ENCODE data around the gene INKA1. TPM values are rescaled to one million over a fixed set of nuclear protein-coding genes. Genes with fewer than 3 reads are reported as not detected.

Gene INKA1
- polyA plus RNA-seq, 1 donor (not counting 4 experiments of a cell fraction or from before 2014, with no cell fraction given): 10.1 TPM

GRCh38 chr3:49826016-49826415, 23.0 kb downstream of the INKA1 start:
- no peak for TF ChIP-seq EZH2 (IDR thresholded peaks at IDR 0.05; ENCODE audit: low read length)
- no peak for TF ChIP-seq CTCF (optimal IDR thresholded peaks at IDR 0.05 in 1 of 3, IDR thresholded peaks at IDR 0.05 in 1 of 3, conservative IDR thresholded peaks at IDR 0.05 in 1 of 3; ENCODE audit: extremely low read depth in 1 of 3, insufficient read depth in 2 of 3, low read length in 3 of 3)
- Histone ChIP-seq H3K4me1 (ENCODE audit: control insufficient read depth, extremely low read depth, insufficient read depth, low read length) (no peaks in the 10 kb centered on the region), H3K4me3 (ENCODE audit: control insufficient read depth in 2 of 3, extremely low read depth in 1 of 3, insufficient read depth in 2 of 3, low read depth in 1 of 3, low read length in 3 of 3) (no peak overlapping the region), H3K9me1 (ENCODE audit: control insufficient read depth, extremely low read depth, insufficient read depth, low read length) (no peaks in the 10 kb centered on the region), H3K4me2 (ENCODE audit: control insufficient read depth, extremely low read depth, insufficient read depth, low read depth, low read length) (no peak overlapping the region), H3K36me3 (ENCODE audit: control insufficient read depth in 2 of 2, extremely low read depth in 1 of 2, insufficient read depth in 2 of 2, low read length in 2 of 2) (peaks cover 0 to 9% of the 10 kb centered on the region in 2 experiments), H3K9me3 (ENCODE audit: control insufficient read depth, low read depth, low read length) (no peaks in the 10 kb centered on the region), H2AFZ (ENCODE audit: control insufficient read depth, low read length) (no peak overlapping the region), H3K79me2 (ENCODE audit: control insufficient read depth, insufficient read depth, low read length) (no peaks in the 10 kb centered on the region), H3K27me3 (ENCODE audit: control insufficient read depth, extremely low read depth, insufficient read depth, low read length) (no peaks in the 10 kb centered on the region), H3K9ac (ENCODE audit: control insufficient read depth, extremely low read depth, insufficient read depth, low read length) (no peak overlapping the region), H4K20me1 (ENCODE audit: control insufficient read depth, extremely low read depth, insufficient read depth, low read length) (no peaks in the 10 kb centered on the region), H3K27ac (ENCODE audit: control insufficient read depth, insufficient read depth, low read length) (no peak overlapping the region)
- dilution Hi-C loops (cut with MboI; ENCODE audit: extremely low pct_ligation_motif_present, low sequenced_read_pairs): no loop called here
- DNase-seq (ENCODE audit: low read depth, low spot score): no peak
- no peak for FAIRE-seq

DNA sequence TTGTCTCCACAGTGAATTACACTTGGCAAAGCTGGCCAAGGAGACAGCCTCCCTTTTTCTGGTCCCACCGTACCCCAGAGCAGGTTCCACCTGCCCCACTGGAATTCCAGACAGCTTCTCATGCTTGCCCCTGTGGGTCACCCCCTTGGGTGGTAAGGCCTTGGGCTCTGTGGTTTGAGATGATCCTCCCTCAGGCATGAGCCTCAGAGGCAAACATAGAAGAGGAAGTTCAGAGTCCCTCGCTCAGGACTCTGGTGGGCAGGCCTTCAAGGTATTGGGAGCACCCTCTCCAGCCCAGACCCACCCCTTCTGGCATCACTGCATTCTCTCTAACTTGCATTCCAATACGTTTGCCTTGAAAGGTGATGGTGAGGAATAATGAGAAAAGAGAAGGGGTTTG, 28.3 kb downstream of the INKA1 start:
- H3K36me3 ChIP-seq (ENCODE audit: control insufficient read depth in 2 of 2, extremely low read depth in 1 of 2, insufficient read depth in 2 of 2, low read length in 2 of 2): peaks cover 5 to 17% of the 10 kb centered on the region in 2 experiments
- no peak overlapping the region for H2AFZ ChIP-seq (ENCODE audit: control insufficient read depth, low read length)
- H3K27ac ChIP-seq (ENCODE audit: control insufficient read depth, insufficient read depth, low read length): no peak overlapping the region
- no peaks in the 10 kb centered on the region for H3K79me2 ChIP-seq (ENCODE audit: control insufficient read depth, insufficient read depth, low read length)
- H3K9me1 ChIP-seq (ENCODE audit: control insufficient read depth, extremely low read depth, insufficient read depth, low read length): no peaks in the 10 kb centered on the region
- H3K4me3 ChIP-seq (ENCODE audit: control insufficient read depth in 2 of 3, extremely low read depth in 1 of 3, insufficient read depth in 2 of 3, low read depth in 1 of 3, low read length in 3 of 3): no peak overlapping the region
- DNase-seq (ENCODE audit: low read depth, low spot score) (no peak), FAIRE-seq (no peak)
- TF ChIP-seq EZH2 (IDR thresholded peaks at IDR 0.05; ENCODE audit: low read length): no peak
- H3K4me1 ChIP-seq (ENCODE audit: control insufficient read depth, extremely low read depth, insufficient read depth, low read length): no peaks in the 10 kb centered on the region
- H3K27me3 ChIP-seq (ENCODE audit: control insufficient read depth, extremely low read depth, insufficient read depth, low read length): no peaks in the 10 kb centered on the region
- H3K9me3 ChIP-seq (ENCODE audit: control insufficient read depth, low read depth, low read length): no peaks in the 10 kb centered on the region
- dilution Hi-C loops (cut with MboI; ENCODE audit: extremely low pct_ligation_motif_present, low sequenced_read_pairs): no loop called here
- H4K20me1 ChIP-seq (ENCODE audit: control insufficient read depth, extremely low read depth, insufficient read depth, low read length): no peaks in the 10 kb centered on the region
- no peak overlapping the region for H3K9ac ChIP-seq (ENCODE audit: control insufficient read depth, extremely low read depth, insufficient read depth, low read length)
- H3K4me2 ChIP-seq (ENCODE audit: control insufficient read depth, extremely low read depth, insufficient read depth, low read depth, low read length): no peak overlapping the region

DNA sequence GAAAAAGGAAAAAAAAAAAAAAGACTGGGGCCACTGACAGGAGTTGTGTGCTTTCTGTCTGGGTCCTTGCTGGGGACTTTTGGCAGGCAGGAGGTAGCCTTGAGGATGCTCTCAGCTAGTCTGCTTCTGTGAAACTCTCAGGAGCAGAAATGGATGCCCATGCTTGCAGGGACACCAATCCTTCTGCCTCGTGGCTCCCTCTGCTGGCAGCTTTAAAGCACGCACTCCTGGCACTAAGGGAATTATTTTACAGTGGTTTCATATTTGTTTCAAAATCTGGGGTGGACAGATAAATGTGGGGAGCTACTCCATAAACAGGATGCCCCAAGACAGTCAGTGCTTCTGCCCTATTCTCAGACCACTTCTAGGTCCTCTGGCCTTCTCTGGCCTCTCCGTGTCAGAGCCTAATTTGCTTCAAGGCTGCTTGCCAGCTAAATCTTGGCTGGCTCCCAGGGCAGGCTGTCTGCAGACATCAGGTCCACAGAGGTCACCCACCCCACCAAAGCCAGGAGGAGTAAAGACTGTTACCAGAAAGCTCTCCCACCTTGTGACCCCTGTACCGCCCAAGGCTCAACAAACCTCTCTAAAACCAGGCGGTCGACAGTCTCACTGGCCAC, 36.2 kb downstream of the INKA1 start:
- H3K27ac ChIP-seq (ENCODE audit: control insufficient read depth, insufficient read depth, low read length): no peak overlapping the region
- H3K9me3 ChIP-seq (ENCODE audit: control insufficient read depth, low read depth, low read length): no peaks in the 10 kb centered on the region
- TF ChIP-seq CTCF (optimal IDR thresholded peaks at IDR 0.05 in 1 of 3, IDR thresholded peaks at IDR 0.05 in 1 of 3, conservative IDR thresholded peaks at IDR 0.05 in 1 of 3; ENCODE audit: extremely low read depth in 1 of 3, insufficient read depth in 2 of 3, low read length in 3 of 3) (peak; percentile 76 to 96 (median 95)), EZH2 (IDR thresholded peaks at IDR 0.05; ENCODE audit: low read length) (no peak)
- no peaks in the 10 kb centered on the region for H3K4me1 ChIP-seq (ENCODE audit: control insufficient read depth, extremely low read depth, insufficient read depth, low read length)
- peak; percentile 15 for DNase-seq (ENCODE audit: low read depth, low spot score)
- no peak overlapping the region for H2AFZ ChIP-seq (ENCODE audit: control insufficient read depth, low read length)
- no peaks in the 10 kb centered on the region for H3K9me1 ChIP-seq (ENCODE audit: control insufficient read depth, extremely low read depth, insufficient read depth, low read length)
- no peaks in the 10 kb centered on the region for H4K20me1 ChIP-seq (ENCODE audit: control insufficient read depth, extremely low read depth, insufficient read depth, low read length)
- no peaks in the 10 kb centered on the region for H3K79me2 ChIP-seq (ENCODE audit: control insufficient read depth, insufficient read depth, low read length)
- no peak overlapping the region for H3K4me3 ChIP-seq (ENCODE audit: control insufficient read depth in 2 of 3, extremely low read depth in 1 of 3, insufficient read depth in 2 of 3, low read depth in 1 of 3, low read length in 3 of 3)
- FAIRE-seq: peak; percentile 77
- no peak overlapping the region for H3K9ac ChIP-seq (ENCODE audit: control insufficient read depth, extremely low read depth, insufficient read depth, low read length)
- dilution Hi-C loops (cut with MboI; ENCODE audit: extremely low pct_ligation_motif_present, low sequenced_read_pairs): no loop called here
- peaks cover 0 to 12% of the 10 kb centered on the region in 2 experiments for H3K36me3 ChIP-seq (ENCODE audit: control insufficient read depth in 2 of 2, extremely low read depth in 1 of 2, insufficient read depth in 2 of 2, low read length in 2 of 2)
- H3K27me3 ChIP-seq (ENCODE audit: control insufficient read depth, extremely low read depth, insufficient read depth, low read length): no peaks in the 10 kb centered on the region
- H3K4me2 ChIP-seq (ENCODE audit: control insufficient read depth, extremely low read depth, insufficient read depth, low read depth, low read length): no peak overlapping the region
